Measurements from ENCODE around the gene BCL2L13.
A peak's percentile ranks its signal among the peaks of the same experiment; 100 is the strongest.

BCL2L13 gene

GRCh38 chr22:17597217-17597616, 41.3 kb upstream of the BCL2L13 start:
- Histone ChIP-seq H3K23ac (ENCODE audit: low read length) (no peak overlapping the region), H3K18ac (ENCODE audit: low read length) (no peak overlapping the region), H4K5ac (ENCODE audit: low read length) (no peak overlapping the region), H3K79me2 (ENCODE audit: control insufficient read depth, insufficient read depth, low read length) (no peaks in the 10 kb centered on the region), H3K4ac (ENCODE audit: low read depth, low read length) (no peak overlapping the region), H2BK15ac (replicated peaks; ENCODE audit: low read depth) (no peak overlapping the region), H3K4me2 (ENCODE audit: low read length) (no peak overlapping the region), H3K36me3 (ENCODE audit: control insufficient read depth, insufficient read depth, low read length) (peaks cover 25% of the 10 kb centered on the region), H2AK5ac (ENCODE audit: low read length) (no peak overlapping the region), H3K79me1 (ENCODE audit: low read length) (no peaks in the 10 kb centered on the region), H3K56ac (ENCODE audit: low read length) (no peak overlapping the region), H3K4me3 (ENCODE audit: low read length) (no peak overlapping the region), H3K4me1 (ENCODE audit: control insufficient read depth, low read depth, low read length) (no peaks in the 10 kb centered on the region), H3K27ac (ENCODE audit: low read depth, low read length) (no peak overlapping the region), H3K9ac (ENCODE audit: low read length) (no peak overlapping the region), H2BK120ac (ENCODE audit: low read depth, low read length) (no peak overlapping the region), H2BK5ac (ENCODE audit: low read length) (no peak overlapping the region), H3K27me3 (ENCODE audit: insufficient read depth, low read length, poor library complexity) (no peaks in the 10 kb centered on the region), H4K8ac (ENCODE audit: low read depth, low read length) (no peak overlapping the region)
- no peak for DNase-seq
- no CpG with 5 or more reads among the region's 2 CpGs for WGBS (ENCODE audit: extremely low coverage, insufficient coverage, low lambda C conversion rate)

GRCh38 chr22:17598318-17598717, 40.2 kb upstream of the BCL2L13 start:
- WGBS (ENCODE audit: extremely low coverage, insufficient coverage, low lambda C conversion rate), result no CpG with 5 or more reads among the region's 4 CpGs

GRCh38 chr22:17601031-17601430, 37.5 kb upstream of the BCL2L13 start:
- no CpG with 5 or more reads among the region's 3 CpGs for WGBS (ENCODE audit: extremely low coverage, insufficient coverage, low lambda C conversion rate)
- no peak overlapping the region for H2BK120ac ChIP-seq (ENCODE audit: low read depth, low read length)

More at GRCh38 chr22:17598318-17598717, 40.2 kb upstream of the BCL2L13 start:
- H3K27me3 ChIP-seq (ENCODE audit: insufficient read depth, low read length, poor library complexity), result no peaks in the 10 kb centered on the region
- no peak overlapping the region for H3K9ac ChIP-seq (ENCODE audit: low read length)
- H3K18ac ChIP-seq (ENCODE audit: low read length), result no peak overlapping the region
- peaks cover 23% of the 10 kb centered on the region for H3K36me3 ChIP-seq (ENCODE audit: control insufficient read depth, insufficient read depth, low read length)
- no peak overlapping the region for H3K4ac ChIP-seq (ENCODE audit: low read depth, low read length)
- no peak overlapping the region for H3K4me3 ChIP-seq (ENCODE audit: low read length)
- no peak overlapping the region for H2AK5ac ChIP-seq (ENCODE audit: low read length)
- no peak for DNase-seq
- no peaks in the 10 kb centered on the region for H3K79me1 ChIP-seq (ENCODE audit: low read length)
- no peak overlapping the region for H2BK120ac ChIP-seq (ENCODE audit: low read depth, low read length)
- H4K5ac ChIP-seq (ENCODE audit: low read length), result no peak overlapping the region
- H3K4me2 ChIP-seq (ENCODE audit: low read length), result no peak overlapping the region
- no peak overlapping the region for H3K56ac ChIP-seq (ENCODE audit: low read length)
- H2BK5ac ChIP-seq (ENCODE audit: low read length), result no peak overlapping the region
- H4K8ac ChIP-seq (ENCODE audit: low read depth, low read length), result no peak overlapping the region
- no peaks in the 10 kb centered on the region for H3K4me1 ChIP-seq (ENCODE audit: control insufficient read depth, low read depth, low read length)
- peaks cover under 1% of the 10 kb centered on the region for H3K79me2 ChIP-seq (ENCODE audit: control insufficient read depth, insufficient read depth, low read length)
- no peak overlapping the region for H3K27ac ChIP-seq (ENCODE audit: low read depth, low read length)
- no peak overlapping the region for H3K23ac ChIP-seq (ENCODE audit: low read length)
- H2BK15ac ChIP-seq (replicated peaks; ENCODE audit: low read depth), result no peak overlapping the region

GRCh38 chr22:17603668-17604067, 34.9 kb upstream of the BCL2L13 start:
- no peak overlapping the region for H3K18ac ChIP-seq (ENCODE audit: low read length)
- H3K27ac ChIP-seq (ENCODE audit: low read depth, low read length), result no peak overlapping the region
- no peak overlapping the region for H3K4me2 ChIP-seq (ENCODE audit: low read length)
- H3K56ac ChIP-seq (ENCODE audit: low read length), result no peak overlapping the region
- H3K23ac ChIP-seq (ENCODE audit: low read length), result no peak overlapping the region
- H2BK15ac ChIP-seq (replicated peaks; ENCODE audit: low read depth), result no peak overlapping the region
- H2BK5ac ChIP-seq (ENCODE audit: low read length), result no peak overlapping the region
- no peak overlapping the region for H2BK120ac ChIP-seq (ENCODE audit: low read depth, low read length)
- H4K5ac ChIP-seq (ENCODE audit: low read length), result no peak overlapping the region
- H3K9ac ChIP-seq (ENCODE audit: low read length), result no peak overlapping the region
- peaks cover 8% of the 10 kb centered on the region for H3K36me3 ChIP-seq (ENCODE audit: control insufficient read depth, insufficient read depth, low read length)
- no peaks in the 10 kb centered on the region for H3K27me3 ChIP-seq (ENCODE audit: insufficient read depth, low read length, poor library complexity)
- no peak overlapping the region for H2AK5ac ChIP-seq (ENCODE audit: low read length)
- H4K8ac ChIP-seq (ENCODE audit: low read depth, low read length), result no peak overlapping the region
- H3K79me1 ChIP-seq (ENCODE audit: low read length), result peaks cover 5% of the 10 kb centered on the region
- peaks cover 1% of the 10 kb centered on the region for H3K79me2 ChIP-seq (ENCODE audit: control insufficient read depth, insufficient read depth, low read length)
- no peak overlapping the region for H3K4me3 ChIP-seq (ENCODE audit: low read length)
- no CpG with 5 or more reads among the region's 4 CpGs for WGBS (ENCODE audit: extremely low coverage, insufficient coverage, low lambda C conversion rate)
- no peaks in the 10 kb centered on the region for H3K4me1 ChIP-seq (ENCODE audit: control insufficient read depth, low read depth, low read length)
- no peak for DNase-seq
- no peak overlapping the region for H3K4ac ChIP-seq (ENCODE audit: low read depth, low read length)

More at GRCh38 chr22:17601031-17601430, 37.5 kb upstream of the BCL2L13 start:
- no peak overlapping the region for H3K18ac ChIP-seq (ENCODE audit: low read length)
- H4K8ac ChIP-seq (ENCODE audit: low read depth, low read length), result no peak overlapping the region
- no peak overlapping the region for H3K23ac ChIP-seq (ENCODE audit: low read length)
- H2BK5ac ChIP-seq (ENCODE audit: low read length), result no peak overlapping the region
- peaks cover 1% of the 10 kb centered on the region for H3K79me2 ChIP-seq (ENCODE audit: control insufficient read depth, insufficient read depth, low read length)
- H3K4me1 ChIP-seq (ENCODE audit: control insufficient read depth, low read depth, low read length), result no peaks in the 10 kb centered on the region
- H3K4me2 ChIP-seq (ENCODE audit: low read length), result no peak overlapping the region
- H3K36me3 ChIP-seq (ENCODE audit: control insufficient read depth, insufficient read depth, low read length), result peaks cover 22% of the 10 kb centered on the region
- peaks cover 3% of the 10 kb centered on the region for H3K79me1 ChIP-seq (ENCODE audit: low read length)
- no peak overlapping the region for H4K5ac ChIP-seq (ENCODE audit: low read length)
- H3K9ac ChIP-seq (ENCODE audit: low read length), result no peak overlapping the region
- no peak overlapping the region for H2BK15ac ChIP-seq (replicated peaks; ENCODE audit: low read depth)
- H3K27me3 ChIP-seq (ENCODE audit: insufficient read depth, low read length, poor library complexity), result no peaks in the 10 kb centered on the region
- H3K56ac ChIP-seq (ENCODE audit: low read length), result no peak overlapping the region
- no peak overlapping the region for H2AK5ac ChIP-seq (ENCODE audit: low read length)
- H3K27ac ChIP-seq (ENCODE audit: low read depth, low read length), result no peak overlapping the region
- DNase-seq, result no peak
- H3K4me3 ChIP-seq (ENCODE audit: low read length), result no peak overlapping the region
- no peak overlapping the region for H3K4ac ChIP-seq (ENCODE audit: low read depth, low read length)

- no CpG with 5 or more reads among the region's 5 CpGs for WGBS (ENCODE audit: extremely low coverage, insufficient coverage, low lambda C conversion rate)
- Histone ChIP-seq H3K27me3 (ENCODE audit: insufficient read depth, low read length, poor library complexity) (no peaks in the 10 kb centered on the region), H4K8ac (ENCODE audit: low read depth, low read length) (no peak overlapping the region), H2AK5ac (ENCODE audit: low read length) (no peak overlapping the region), H2BK15ac (replicated peaks; ENCODE audit: low read depth) (no peak overlapping the region), H3K27ac (ENCODE audit: low read depth, low read length) (no peak overlapping the region), H3K4ac (ENCODE audit: low read depth, low read length) (no peak overlapping the region), H3K36me3 (ENCODE audit: control insufficient read depth, insufficient read depth, low read length) (peaks cover 5% of the 10 kb centered on the region), H3K56ac (ENCODE audit: low read length) (no peak overlapping the region), H3K4me1 (ENCODE audit: control insufficient read depth, low read depth, low read length) (no peaks in the 10 kb centered on the region), H3K4me2 (ENCODE audit: low read length) (no peak overlapping the region), H3K4me3 (ENCODE audit: low read length) (no peak overlapping the region), H2BK120ac (ENCODE audit: low read depth, low read length) (no peak overlapping the region), H3K9ac (ENCODE audit: low read length) (no peak overlapping the region), H2BK5ac (ENCODE audit: low read length) (no peak overlapping the region), H4K5ac (ENCODE audit: low read length) (no peak overlapping the region), H3K79me2 (ENCODE audit: control insufficient read depth, insufficient read depth, low read length) (peaks cover 1% of the 10 kb centered on the region), H3K18ac (ENCODE audit: low read length) (no peak overlapping the region), H3K23ac (ENCODE audit: low read length) (no peak overlapping the region), H3K79me1 (ENCODE audit: low read length) (peaks cover 5% of the 10 kb centered on the region)
- DNase-seq, result no peak
Observed at GRCh38 chr22:17606496-17606895, 32.1 kb upstream of the BCL2L13 start.

- no peak overlapping the region for H3K18ac ChIP-seq (ENCODE audit: low read length)
- no peak overlapping the region for H3K9ac ChIP-seq (ENCODE audit: low read length)
- WGBS (ENCODE audit: extremely low coverage, insufficient coverage, low lambda C conversion rate), result no CpG with 5 or more reads among the region's 4 CpGs
- no peak for DNase-seq
- H3K4me3 ChIP-seq (ENCODE audit: low read length), result no peak overlapping the region
- H3K79me1 ChIP-seq (ENCODE audit: low read length), result peaks cover 5% of the 10 kb centered on the region
- no peak overlapping the region for H3K4me2 ChIP-seq (ENCODE audit: low read length)
- H3K36me3 ChIP-seq (ENCODE audit: control insufficient read depth, insufficient read depth, low read length), result peaks cover 8% of the 10 kb centered on the region
- no peak overlapping the region for H3K27ac ChIP-seq (ENCODE audit: low read depth, low read length)
- H2BK120ac ChIP-seq (ENCODE audit: low read depth, low read length), result no peak overlapping the region
- no peak overlapping the region for H4K5ac ChIP-seq (ENCODE audit: low read length)
- no peak overlapping the region for H3K23ac ChIP-seq (ENCODE audit: low read length)
- H2AK5ac ChIP-seq (ENCODE audit: low read length), result no peak overlapping the region
- H4K8ac ChIP-seq (ENCODE audit: low read depth, low read length), result no peak overlapping the region
- H3K27me3 ChIP-seq (ENCODE audit: insufficient read depth, low read length, poor library complexity), result no peaks in the 10 kb centered on the region
- H3K56ac ChIP-seq (ENCODE audit: low read length), result peak overlapping the region; percentile 7
- H3K4ac ChIP-seq (ENCODE audit: low read depth, low read length), result no peak overlapping the region
- no peak overlapping the region for H2BK15ac ChIP-seq (replicated peaks; ENCODE audit: low read depth)
- H2BK5ac ChIP-seq (ENCODE audit: low read length), result no peak overlapping the region
- peaks cover 1% of the 10 kb centered on the region for H3K79me2 ChIP-seq (ENCODE audit: control insufficient read depth, insufficient read depth, low read length)
- H3K4me1 ChIP-seq (ENCODE audit: control insufficient read depth, low read depth, low read length), result no peaks in the 10 kb centered on the region
Observed at GRCh38 chr22:17607891-17608521, 30.6 kb upstream of the BCL2L13 start.
